SJSA1 (cell line): ENCODE measurements around the gene DCUN1D2. TPM values are rescaled to one million over a fixed set of nuclear protein-coding genes. Genes with fewer than 3 reads are reported as not detected.
"Not testable (repeated sequence)": the region's sequence is repeated elsewhere in the genome, so short reads cannot be mapped to it uniquely, and the experiment has no call there.

Experiments
- DNase-seq, 2 experiments: peaks; one replicate each; pipeline ENCODE4 v3.0.0-alpha.2; 2015 to 2020; ENCODE audit warnings: low spot score in 2 of 2, low read depth in 1 of 2
- H3K27ac ChIP-seq: fragments of 250-450 bp; sonication (Bioruptor Pico); 2 replicates; pipeline ENCODE4 v1.5.1; 2020; ENCODE audit warnings: mild to moderate bottlenecking, moderate library complexity
- H3K27me3 ChIP-seq: fragments of 250-450 bp; sonication (Bioruptor Pico); replicated peaks from 2 replicates; pipeline ENCODE4 v1.5.1; 2020; ENCODE audit warnings: mild to moderate bottlenecking, moderate library complexity
- H3K36me3 ChIP-seq: fragments of 250-450 bp; sonication (Bioruptor Pico); 2 replicates; pipeline ENCODE4 v1.5.1; 2020; ENCODE audit warnings: mild to moderate bottlenecking
- H3K4me1 ChIP-seq: fragments of 250-450 bp; sonication (Bioruptor Pico); replicated peaks from 2 replicates; pipeline ENCODE4 v1.6.1; 2021; ENCODE audit warnings: mild to moderate bottlenecking
- H3K4me3 ChIP-seq: fragments of 250-450 bp; sonication (Bioruptor Pico); 2 replicates; pipeline ENCODE4 v1.5.1; 2020; ENCODE audit warnings: mild to moderate bottlenecking
- H3K9me3 ChIP-seq: fragments of 250-450 bp; sonication (Bioruptor Pico); replicated peaks from 2 replicates; pipeline ENCODE4 v1.5.1; 2020; ENCODE audit warnings: mild to moderate bottlenecking
- total RNA-seq: library from RNA; depleted of rRNA; stranded (reverse); fragments of >200 nt; shearing (Covaris generic); gene quantifications from 2 replicates; pipeline ENCODE4 v1.2.3, GENCODE V29; 2014

DCUN1D2 gene
- total RNA-seq, 1 experiment from 2014 or later, result 10.7 TPM

DNA sequence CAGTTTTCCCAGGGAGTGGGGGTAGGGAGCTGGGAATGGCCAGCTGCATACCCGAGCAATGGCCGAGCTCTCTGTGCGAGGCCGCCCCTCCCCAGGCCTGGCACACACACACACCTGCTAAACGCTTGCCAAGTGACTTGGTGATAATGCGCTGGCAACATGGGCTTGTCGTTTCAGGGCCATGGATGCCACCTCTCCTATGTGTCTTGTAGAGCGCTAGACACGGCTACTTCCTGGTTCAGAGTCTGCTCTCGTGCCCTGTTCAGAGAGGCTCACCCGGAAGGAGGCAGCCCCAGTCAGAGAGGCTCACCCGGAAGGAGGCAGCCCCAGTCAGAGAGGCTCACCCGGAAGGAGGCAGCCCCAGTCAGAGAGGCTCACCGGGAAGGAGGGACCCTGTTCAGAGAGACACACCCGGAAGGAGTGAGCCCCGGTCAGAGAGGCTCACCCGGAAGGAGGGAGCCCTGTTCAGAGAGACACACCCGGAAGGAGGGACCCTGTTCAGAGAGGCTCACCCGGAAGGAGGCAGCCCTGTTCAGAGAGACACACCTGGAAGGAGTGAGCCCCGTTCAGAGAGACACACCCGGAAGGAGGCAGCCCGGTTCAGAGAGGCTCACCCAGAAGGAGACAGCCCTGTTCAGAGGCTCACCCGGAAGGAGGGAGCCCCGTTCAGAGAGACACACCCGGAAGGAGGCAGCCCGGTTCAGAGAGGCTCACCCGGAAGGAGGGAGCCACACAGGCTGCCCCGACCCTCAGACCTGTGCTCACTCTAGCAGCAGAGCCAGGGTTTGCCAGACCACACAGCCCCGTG is 41.4 kb downstream of the DCUN1D2 start:
- Histone ChIP-seq H3K4me3 (peak overlapping the region; percentile 26), H3K36me3 (no peaks in the 10 kb centered on the region), H3K9me3 (no peaks in the 10 kb centered on the region), H3K27ac (peak overlapping the region; percentile 40), H3K27me3 (no peaks in the 10 kb centered on the region), H3K4me1 (peaks cover 14% of the 10 kb centered on the region)
- peak; percentile 68 to 70 for DNase-seq

GRCh38 chr13:113448545-113448884 is 42.0 kb downstream of the DCUN1D2 start:
- H3K27me3 ChIP-seq, result no peaks in the 10 kb centered on the region
- no peaks in the 10 kb centered on the region for H3K9me3 ChIP-seq
- H3K27ac ChIP-seq, result no peak overlapping the region
- H3K36me3 ChIP-seq, result no peaks in the 10 kb centered on the region
- no peak for DNase-seq
- H3K4me3 ChIP-seq, result no peak overlapping the region
- peaks cover 14% of the 10 kb centered on the region for H3K4me1 ChIP-seq

DNA sequence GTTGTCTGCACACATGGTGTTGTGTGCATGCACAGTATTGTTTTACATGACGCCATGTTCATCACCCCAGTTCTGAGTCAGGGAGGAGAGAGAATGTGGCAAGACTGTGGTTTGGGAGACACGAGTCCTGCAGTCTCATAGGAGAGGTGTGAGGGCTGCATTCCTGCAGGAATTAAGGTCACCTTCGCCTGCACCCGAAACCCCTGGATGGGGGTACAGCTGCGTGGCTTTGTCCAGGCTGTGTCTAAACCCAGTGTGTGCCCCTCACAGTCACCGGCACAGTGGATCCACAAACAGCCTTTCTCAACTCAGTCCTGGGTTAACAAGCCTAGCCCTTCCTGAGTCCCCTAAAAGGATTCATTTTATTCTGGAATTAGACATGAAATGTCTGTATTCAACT is 42.9 kb downstream of the DCUN1D2 start:
- H3K9me3 ChIP-seq, result no peaks in the 10 kb centered on the region
- no peak for DNase-seq
- H3K4me3 ChIP-seq, result no peak overlapping the region
- H3K27ac ChIP-seq, result no peak overlapping the region
- peaks cover 14% of the 10 kb centered on the region for H3K4me1 ChIP-seq
- H3K36me3 ChIP-seq, result no peaks in the 10 kb centered on the region
- no peaks in the 10 kb centered on the region for H3K27me3 ChIP-seq

- Histone ChIP-seq H3K9me3 (no peaks in the 10 kb centered on the region), H3K36me3 (no peaks in the 10 kb centered on the region), H3K4me1 (peaks cover 14% of the 10 kb centered on the region), H3K4me3 (no peak overlapping the region), H3K27ac (no peak overlapping the region), H3K27me3 (no peaks in the 10 kb centered on the region)
- DNase-seq, result no peak
Observed at GRCh38 chr13:113446488-113446854, 44.0 kb downstream of the DCUN1D2 start.

DNA sequence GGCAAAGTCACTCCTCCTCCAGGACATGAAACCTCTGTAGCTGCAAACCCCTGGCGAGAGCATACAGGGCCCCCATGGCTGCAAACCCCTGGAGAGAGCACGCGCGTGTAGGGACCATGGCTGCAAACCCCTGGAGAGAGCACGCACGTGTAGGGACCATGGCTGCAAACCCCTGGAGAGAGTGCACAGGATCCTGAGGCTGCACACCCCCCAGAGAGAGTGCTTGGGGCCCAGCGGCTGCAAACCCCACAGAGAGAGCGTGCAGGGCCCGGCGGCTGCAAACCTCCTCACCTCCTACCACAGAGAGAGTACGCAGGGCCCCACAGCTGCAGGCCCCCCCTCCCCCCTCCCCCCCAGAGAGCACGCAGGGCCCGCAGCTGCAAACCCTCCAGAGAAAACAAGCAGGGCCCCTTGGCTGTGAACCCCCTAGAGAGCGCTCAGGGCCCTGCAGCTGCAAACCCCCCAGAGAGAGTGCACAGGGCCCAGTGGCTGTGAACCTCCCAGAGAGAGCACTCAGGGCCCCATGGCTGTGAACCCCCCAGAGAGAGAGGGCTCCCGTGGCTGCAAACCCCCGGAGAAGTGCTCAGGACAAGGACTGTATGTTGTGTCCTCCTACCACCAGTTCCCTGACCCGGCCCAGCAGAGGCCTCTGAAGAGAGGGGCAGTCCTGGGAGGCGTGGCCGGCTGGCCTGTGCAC is 44.6 kb downstream of the DCUN1D2 start:
- no peaks in the 10 kb centered on the region for H3K9me3 ChIP-seq
- H3K27me3 ChIP-seq, result no peaks in the 10 kb centered on the region
- DNase-seq, result no peak
- no peaks in the 10 kb centered on the region for H3K36me3 ChIP-seq
- no peak overlapping the region for H3K27ac ChIP-seq
- H3K4me1 ChIP-seq, result peaks cover 14% of the 10 kb centered on the region
- H3K4me3 ChIP-seq, result no peak overlapping the region

DNA sequence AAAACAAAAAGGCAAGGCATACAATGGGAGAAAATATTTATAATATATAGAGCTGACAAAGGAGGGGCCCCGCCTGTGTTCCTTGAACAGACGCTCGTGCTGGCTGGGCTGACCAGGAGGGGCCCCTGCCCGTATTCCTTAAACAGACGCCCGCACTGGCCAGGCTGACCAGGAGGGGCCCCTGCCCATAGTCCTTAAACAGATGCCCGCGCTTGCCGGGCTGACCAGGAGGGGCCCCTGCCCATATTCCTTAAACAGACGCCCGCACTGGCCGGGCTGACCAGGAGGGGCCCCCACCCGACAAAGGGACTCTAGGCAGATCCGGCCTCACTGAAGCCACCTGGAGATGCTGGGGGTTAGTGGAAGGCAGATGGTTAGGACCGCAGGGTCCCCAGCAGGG is 46.5 kb downstream of the DCUN1D2 start:
- Histone ChIP-seq H3K4me1 (peaks cover 5% of the 10 kb centered on the region), H3K36me3 (no peaks in the 10 kb centered on the region)

DNA sequence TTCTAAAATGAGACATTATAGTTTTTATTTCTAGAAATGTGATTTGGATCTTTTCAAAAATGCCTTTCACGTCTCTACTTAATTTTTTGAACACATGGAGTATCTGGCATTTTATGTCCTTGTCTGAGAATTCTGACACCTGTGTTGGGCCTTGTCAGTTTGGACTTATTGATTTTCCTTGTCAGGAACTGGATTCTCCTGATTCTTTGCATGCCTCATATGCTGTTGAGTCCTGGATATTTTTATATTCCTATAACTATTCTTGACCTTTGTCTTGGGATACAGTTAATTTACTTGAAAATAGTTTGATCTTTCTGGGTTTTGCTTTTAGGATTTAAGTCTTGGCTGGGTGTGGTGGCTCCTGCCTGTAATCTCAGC is 47.5 kb downstream of the DCUN1D2 start:
- DNase-seq, result no peak
- H3K4me3 ChIP-seq, result no peak overlapping the region
- H3K4me1 ChIP-seq, result no peaks in the 10 kb centered on the region
- H3K36me3 ChIP-seq, result no peaks in the 10 kb centered on the region
- no peak overlapping the region for H3K27ac ChIP-seq
- H3K27me3 ChIP-seq, result no peaks in the 10 kb centered on the region
- H3K9me3 ChIP-seq, result no peaks in the 10 kb centered on the region

More for the DNA sequence above, 46.5 kb downstream of the DCUN1D2 start:
- no peak overlapping the region for H3K27ac ChIP-seq
- H3K4me3 ChIP-seq, result no peak overlapping the region
- DNase-seq, result no peak
- no peaks in the 10 kb centered on the region for H3K27me3 ChIP-seq
- H3K9me3 ChIP-seq, result no peaks in the 10 kb centered on the region

GRCh38 chr13:113442354-113442984 is 48.0 kb downstream of the DCUN1D2 start:
- Histone ChIP-seq H3K4me3 (no peak overlapping the region), H3K9me3 (no peaks in the 10 kb centered on the region), H3K36me3 (no peaks in the 10 kb centered on the region), H3K4me1 (no peaks in the 10 kb centered on the region), H3K27me3 (no peaks in the 10 kb centered on the region), H3K27ac (no peak overlapping the region)
- no peak for DNase-seq

- Histone ChIP-seq H3K27ac (no peak overlapping the region), H3K27me3 (no peaks in the 10 kb centered on the region), H3K4me1 (no peaks in the 10 kb centered on the region), H3K4me3 (no peak overlapping the region), H3K9me3 (no peaks in the 10 kb centered on the region), H3K36me3 (no peaks in the 10 kb centered on the region)
- no peak for DNase-seq
Observed at GRCh38 chr13:113441661-113442060, 48.9 kb downstream of the DCUN1D2 start.

DNA sequence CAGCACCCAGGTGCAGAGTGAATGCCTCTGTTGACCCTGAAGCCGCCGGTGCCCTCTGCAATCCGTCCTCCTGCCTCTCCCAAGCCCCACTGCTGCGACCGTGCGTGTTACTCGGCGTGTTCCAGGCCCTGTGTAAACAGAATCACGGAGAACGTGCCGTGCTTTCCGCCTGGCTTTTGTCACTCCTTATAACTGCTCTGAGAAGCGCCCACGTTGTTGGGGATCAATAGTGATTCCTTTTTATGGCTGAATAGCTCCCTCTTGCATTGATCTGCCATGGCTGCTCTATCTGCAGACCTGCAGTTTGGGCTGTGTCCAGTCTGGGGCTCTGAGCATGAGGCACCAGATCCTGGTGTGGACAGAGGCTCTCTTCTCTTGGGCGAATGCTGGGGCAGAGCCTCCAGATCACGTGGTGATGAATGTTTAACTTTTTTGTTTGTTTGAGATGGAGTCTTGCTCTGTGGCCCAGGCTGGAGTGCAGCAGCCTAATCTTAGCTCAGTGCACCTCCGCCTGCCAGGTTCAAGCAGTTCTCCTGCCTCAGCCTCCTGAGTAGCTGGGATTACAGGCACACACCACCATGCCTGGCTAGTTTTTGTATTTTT is 53.0 kb downstream of the DCUN1D2 start:
- Histone ChIP-seq H3K27ac (no peak overlapping the region), H3K27me3 (no peaks in the 10 kb centered on the region), H3K4me1 (no peaks in the 10 kb centered on the region), H3K4me3 (no peak overlapping the region), H3K36me3 (no peaks in the 10 kb centered on the region), H3K9me3 (no peaks in the 10 kb centered on the region)
- peak in 1 of 2 experiments; percentile 5 for DNase-seq

DNA sequence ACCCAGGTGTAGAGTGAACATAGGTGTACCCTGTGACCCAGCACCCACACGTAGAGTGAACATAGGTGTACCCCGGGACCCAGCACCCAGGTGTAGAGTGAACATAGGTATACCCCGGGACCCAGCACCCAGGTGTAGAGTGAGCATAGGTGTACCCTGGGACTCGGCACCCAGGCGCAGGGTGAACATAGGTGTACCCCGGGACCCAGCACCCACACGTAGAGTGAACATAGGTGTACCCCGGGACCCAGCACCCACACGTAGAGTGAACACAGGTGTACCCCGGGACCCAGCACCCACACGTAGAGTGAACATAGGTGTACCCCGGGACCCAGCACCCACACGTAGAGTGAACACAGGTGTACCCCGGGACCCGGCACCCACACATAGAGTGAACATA is 53.6 kb downstream of the DCUN1D2 start:
- not testable (repeated sequence) for H3K4me1 ChIP-seq, H3K9me3 ChIP-seq, H3K4me3 ChIP-seq, H3K27ac ChIP-seq, DNase-seq, H3K36me3 ChIP-seq, H3K27me3 ChIP-seq

- H3K4me3 ChIP-seq, H3K27me3 ChIP-seq, H3K4me1 ChIP-seq, DNase-seq, H3K27ac ChIP-seq, H3K36me3 ChIP-seq, H3K9me3 ChIP-seq: not testable (repeated sequence)
Observed at GRCh38 chr13:113435907-113436306, 54.6 kb downstream of the DCUN1D2 start.

- DNase-seq, result no peak
- H3K27me3 ChIP-seq, result no peaks in the 10 kb centered on the region
- no peak overlapping the region for H3K27ac ChIP-seq
- H3K36me3 ChIP-seq, result no peaks in the 10 kb centered on the region
- H3K4me3 ChIP-seq, result no peak overlapping the region
- no peaks in the 10 kb centered on the region for H3K9me3 ChIP-seq
- no peaks in the 10 kb centered on the region for H3K4me1 ChIP-seq
Observed at GRCh38 chr13:113433391-113433916, 57.1 kb downstream of the DCUN1D2 start.
